Aorta (tissue), 5 donors: Measurements from ENCODE around the gene DGKE. TPM values are rescaled to one million over a fixed set of nuclear protein-coding genes. Genes with fewer than 3 reads are reported as not detected.

Source experiments
- ATAC-seq: fragments of 200-7000 bp; cut with Tn5 transposase; one replicate; pipeline ENCODE4 v1.9.1; 2022; ENCODE audit warnings: moderate library complexity; ENCODE audit not compliant: low FRiP score
- DNase-seq, 2 donors: peaks; one replicate each; pipeline ENCODE4 v3.0.0-alpha.2; 2020
- H3K27ac ChIP-seq, 2 donors: one replicate each; pipeline ENCODE4 v1.5.1; 2013; ENCODE audit warnings: low read length in 2 of 2, mild to moderate bottlenecking in 2 of 2, moderate library complexity in 2 of 2, control low read depth in 1 of 2, inconsistent platforms in 1 of 2, low read depth in 1 of 2
- H3K27me3 ChIP-seq, 2 donors: one replicate each; pipeline ENCODE4 v1.6.1; 2013; ENCODE audit warnings: control low read depth in 1 of 2, low read length in 1 of 2, mild to moderate bottlenecking in 1 of 2, moderate library complexity in 1 of 2; ENCODE audit not compliant: insufficient read depth in 2 of 2, control insufficient read depth in 1 of 2
- H3K36me3 ChIP-seq, 2 donors: one replicate each; pipeline ENCODE4 v1.6.1; 2013; ENCODE audit warnings: control low read depth in 1 of 2, low read length in 1 of 2, mild to moderate bottlenecking in 1 of 2; ENCODE audit not compliant: insufficient read depth in 2 of 2, control insufficient read depth in 1 of 2
- H3K4me1 ChIP-seq, 2 donors: one replicate each; pipeline ENCODE4 v1.6.1; 2013; ENCODE audit warnings: low read length in 2 of 2, control low read depth in 1 of 2, mild to moderate bottlenecking in 1 of 2, moderate library complexity in 1 of 2; ENCODE audit not compliant: insufficient read depth in 2 of 2, control insufficient read depth in 1 of 2
- H3K4me3 ChIP-seq, 2 donors: one replicate each; pipeline ENCODE4 v1.5.1; 2013; ENCODE audit warnings: low read length in 2 of 2, control low read depth in 1 of 2, mild to moderate bottlenecking in 1 of 2
- H3K9me3 ChIP-seq: one replicate; pipeline ENCODE4 v1.6.1; 2013; ENCODE audit warnings: mild to moderate bottlenecking, low read length; ENCODE audit not compliant: control insufficient read depth
- WGBS, 2 donors: extraction: QIAGEN DNeasy Blood & Tissue Kit; methylation state at CpG; one replicate each; pipeline ENCODE4 v1.1.7; 2013; 5-methylcytosine and 5-hydroxymethylcytosine counted together
- intact Hi-C, 2 donors: fragments of 100-400 bp; cut with DNase I; formaldehyde crosslinking; loops; one replicate each; pipeline versions ENCODE4 v1.14.2 to v1.15.0; 2022
- polyA plus RNA-seq, 2 donors: library from polyadenylated mRNA; stranded (reverse); fragments of 200-250 nt; gene quantifications; one replicate each; pipeline ENCODE4 v1.2.3, GENCODE V29; 2013
- total RNA-seq, 2 donors: library from RNA; stranded (reverse); fragmentation: NEBNext Ultra II Directional; extraction: Animal tissue kit (Norgen Biotek cat#: 25700); gene quantifications; one replicate each; pipeline ENCODE4 v1.2.1, GENCODE V29; 2021
- donor health status: healthy with polysubstance abuse.
- donor health status: Bipolar disorder and iron deficiency.
- donor health status: DM: no; HTN: no; CAD: no.
- donor health status: DM: no; HTN: no; CAD: no.
- donor health status: DM: yes; HTN: yes; CAD: no.

Gene DGKE
- total and polyA plus RNA-seq, 4 donors = 0.88 to 17.1 (median 6.7) TPM

DNA sequence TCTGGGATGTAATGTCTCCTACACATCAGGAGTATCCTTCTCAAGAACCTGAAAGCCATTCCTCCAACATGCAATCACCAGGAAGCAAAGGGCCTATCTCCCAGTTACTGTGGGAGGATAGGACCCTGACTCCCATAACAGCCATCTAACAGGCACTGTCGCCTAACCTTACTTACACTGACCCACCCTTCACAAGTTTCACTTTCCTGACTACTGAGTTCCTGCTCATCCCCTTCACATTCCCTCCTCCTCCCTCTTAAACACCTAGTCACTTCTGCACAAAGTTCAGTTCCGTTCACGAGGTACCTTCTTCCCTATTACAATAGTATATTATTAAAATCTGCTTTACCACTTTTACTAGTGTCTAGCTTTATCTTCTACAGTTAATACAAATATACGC, 1.5 kb upstream of the DGKE start:
- H3K27me3 ChIP-seq = no peaks in the 10 kb centered on the region
- no peaks in the 10 kb centered on the region for H3K4me1 ChIP-seq
- H3K9me3 ChIP-seq = no peaks in the 10 kb centered on the region
- WGBS, 2 donors = 81 to 83% methylated on average over 4 of the region's 4 CpGs
- H3K4me3 ChIP-seq = no peak overlapping the region
- DNase-seq (no peak), ATAC-seq (no peak)
- H3K27ac ChIP-seq = no peak overlapping the region
- intact Hi-C loops = loop anchor here (5.0 to 10.0 kb wide), 2 partner anchors 80 to 282 kb away; partner anchors contain the start of gene TRIM25 (in 2 of the 2)
- H3K36me3 ChIP-seq = no peaks in the 10 kb centered on the region

DNA sequence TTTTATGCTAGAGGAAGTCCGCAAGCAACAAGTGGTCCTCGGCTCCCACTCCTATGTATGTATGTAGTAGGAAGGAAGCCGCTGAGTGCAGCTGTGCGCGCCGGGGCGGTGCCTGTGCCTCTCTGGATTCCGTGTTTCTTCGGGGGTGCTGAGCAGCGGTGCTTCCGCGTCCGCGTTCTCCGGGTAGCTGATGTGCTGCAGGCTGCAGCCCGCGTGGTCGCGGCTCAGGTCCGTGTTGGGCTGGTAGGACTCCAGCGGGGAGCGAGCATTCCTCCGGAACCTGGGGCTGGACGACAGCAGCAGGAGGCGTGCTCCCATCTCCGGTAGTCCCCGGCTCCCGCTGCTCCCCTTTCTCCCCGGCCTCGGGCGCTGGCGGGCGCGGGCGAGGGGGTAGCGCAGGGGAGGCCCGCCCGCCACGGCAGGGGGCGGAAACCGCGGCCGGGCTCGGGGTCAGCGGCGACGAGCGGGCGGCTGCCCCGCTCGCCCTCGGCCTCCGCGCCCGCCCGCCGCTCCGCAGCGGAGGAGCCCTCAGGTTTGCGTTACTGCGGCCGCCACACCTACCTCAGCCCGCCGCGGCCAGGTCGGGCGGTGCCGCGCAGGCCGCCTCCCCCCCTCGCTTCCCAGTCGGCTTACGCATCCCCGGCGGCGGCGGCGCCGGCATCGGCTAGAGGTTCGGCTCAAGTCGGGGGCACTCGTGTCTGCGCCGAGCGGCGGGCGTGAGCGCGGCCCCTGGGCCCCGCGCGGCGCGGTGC, 718 bp upstream of the DGKE start:
- H3K27ac ChIP-seq = no peak overlapping the region
- H3K9me3 ChIP-seq = no peaks in the 10 kb centered on the region
- no peak for ATAC-seq
- peak overlapping the region; percentile 65 to 73 for H3K4me3 ChIP-seq
- 0 to 1% methylated on average over 49 to 95 of the region's 95 CpGs for WGBS, 2 donors
- H3K4me1 ChIP-seq = no peaks in the 10 kb centered on the region
- DNase-seq = peak; percentile 76 to 84
- H3K36me3 ChIP-seq = no peaks in the 10 kb centered on the region
- H3K27me3 ChIP-seq = no peaks in the 10 kb centered on the region
- intact Hi-C loops = loop anchor here (5.0 to 10.0 kb wide), 2 partner anchors 79 to 282 kb away; partner anchors contain the start of gene TRIM25 (in 2 of the 2)

DNA sequence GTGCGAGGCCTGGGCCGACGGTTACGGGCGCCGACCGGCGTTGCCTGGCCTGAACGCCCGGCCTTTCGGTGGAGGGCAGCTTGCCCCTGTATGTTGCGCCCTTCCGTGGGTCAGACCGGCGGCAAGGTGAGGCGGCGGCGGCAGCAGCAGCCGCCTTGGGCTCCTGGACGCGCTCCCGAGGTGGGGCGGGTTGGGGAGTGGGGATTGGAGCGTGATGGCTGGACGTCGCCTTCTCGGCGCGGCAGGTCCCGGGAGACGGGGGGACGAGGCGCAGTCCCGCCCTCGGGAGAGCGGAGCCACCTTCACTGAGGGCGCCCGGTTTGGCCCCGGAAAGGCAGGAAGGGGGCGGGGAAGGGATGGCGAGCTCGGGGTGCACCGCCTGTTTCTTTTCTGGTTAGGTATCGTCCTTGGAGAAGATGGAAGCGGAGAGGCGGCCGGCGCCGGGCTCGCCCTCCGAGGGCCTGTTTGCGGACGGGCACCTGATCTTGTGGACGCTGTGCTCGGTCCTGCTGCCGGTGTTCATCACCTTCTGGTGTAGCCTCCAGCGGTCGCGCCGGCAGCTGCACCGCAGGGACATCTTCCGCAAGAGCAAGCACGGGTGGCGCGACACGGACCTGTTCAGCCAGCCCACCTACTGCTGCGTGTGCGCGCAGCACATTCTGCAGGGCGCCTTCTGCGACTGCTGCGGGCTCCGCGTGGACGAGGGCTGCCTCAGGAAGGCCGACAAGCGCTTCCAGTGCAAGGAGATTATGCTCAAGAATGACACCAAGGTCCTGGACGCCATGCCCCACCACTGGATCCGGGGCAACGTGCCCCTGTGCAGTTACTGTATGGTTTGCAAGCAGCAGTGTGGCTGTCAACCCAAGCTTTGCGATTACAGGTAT, 671 bp downstream of the DGKE start:
- H3K4me3 ChIP-seq = peak overlapping the region; percentile 45 to 57

DNA sequence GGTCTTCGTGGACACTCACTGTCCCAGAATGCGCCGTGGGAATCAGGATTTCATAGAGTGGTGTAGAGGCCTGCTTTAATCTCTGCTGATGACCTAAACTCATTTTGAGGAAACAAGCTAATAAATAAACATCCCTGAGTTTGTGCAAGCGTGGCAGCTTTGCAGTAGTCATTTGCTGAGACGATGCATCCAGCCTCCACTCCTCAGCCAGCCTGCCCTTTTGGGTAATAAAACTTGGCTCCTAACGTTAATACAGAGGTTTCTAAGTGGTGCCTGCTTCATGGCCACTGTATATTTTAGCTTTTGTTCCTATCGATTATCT, 1.3 kb downstream of the DGKE start:
- no peaks in the 10 kb centered on the region for H3K4me1 ChIP-seq

More for the DNA sequence above, 671 bp downstream of the DGKE start:
- WGBS, 2 donors = 16 to 20% methylated on average over 57 to 81 of the region's 81 CpGs
- peak; percentile 64 to 84 for DNase-seq
- Histone ChIP-seq H3K27ac (peak overlapping the region in 1 of 2 donors; percentile 1), H3K36me3 (no peaks in the 10 kb centered on the region), H3K4me1 (no peaks in the 10 kb centered on the region), H3K27me3 (no peaks in the 10 kb centered on the region), H3K9me3 (no peaks in the 10 kb centered on the region)
- peak; percentile 46 for ATAC-seq
- intact Hi-C loops = loop anchor here (5.0 to 10.0 kb wide), 2 partner anchors 78 to 280 kb away; partner anchors contain the start of gene TRIM25 (in 2 of the 2)

DNA sequence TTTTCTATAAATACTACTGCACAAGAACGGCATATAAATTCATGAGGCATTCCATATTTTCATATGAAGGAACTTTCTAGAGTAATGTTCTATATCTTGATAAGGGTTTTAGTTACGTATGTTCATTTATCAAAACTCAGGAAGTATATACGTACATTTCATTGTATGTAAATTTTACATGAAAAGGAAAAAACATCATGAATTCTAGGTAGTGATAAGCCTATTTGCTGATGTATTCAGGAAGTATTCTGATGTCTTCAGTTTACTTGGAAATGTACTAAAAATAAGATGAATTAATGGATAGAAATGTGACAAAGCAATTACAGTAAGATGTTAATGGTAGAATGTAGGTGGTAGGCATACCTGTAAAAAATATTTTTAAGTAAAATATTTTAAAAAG, 4.7 kb downstream of the DGKE start:
- H3K4me1 ChIP-seq = no peaks in the 10 kb centered on the region
- intact Hi-C loops = loop anchor here in 1 of 2 donors (10.0 kb wide), 1 partner anchor 276 kb away; no protein-coding TSS in a partner anchor
- H3K27ac ChIP-seq = no peak overlapping the region
- ATAC-seq = no peak
- no peaks in the 10 kb centered on the region for H3K27me3 ChIP-seq
- no peaks in the 10 kb centered on the region for H3K9me3 ChIP-seq
- 93% methylated on average over 3 of the region's 3 CpGs for WGBS, 2 donors
- H3K36me3 ChIP-seq = no peaks in the 10 kb centered on the region
- H3K4me3 ChIP-seq = no peak overlapping the region
- no peak for DNase-seq

More for the DNA sequence above, 1.3 kb downstream of the DGKE start:
- Histone ChIP-seq H3K27me3 (no peaks in the 10 kb centered on the region), H3K4me3 (no peak overlapping the region), H3K27ac (no peak overlapping the region), H3K36me3 (no peaks in the 10 kb centered on the region), H3K9me3 (no peaks in the 10 kb centered on the region)
- DNase-seq = no peak
- WGBS, 2 donors = 73% methylated on average over 7 of the region's 7 CpGs
- intact Hi-C loops = loop anchor here in 1 of 2 donors (10.0 kb wide), 1 partner anchor 280 kb away; no protein-coding TSS in a partner anchor
- no peak for ATAC-seq

DNA sequence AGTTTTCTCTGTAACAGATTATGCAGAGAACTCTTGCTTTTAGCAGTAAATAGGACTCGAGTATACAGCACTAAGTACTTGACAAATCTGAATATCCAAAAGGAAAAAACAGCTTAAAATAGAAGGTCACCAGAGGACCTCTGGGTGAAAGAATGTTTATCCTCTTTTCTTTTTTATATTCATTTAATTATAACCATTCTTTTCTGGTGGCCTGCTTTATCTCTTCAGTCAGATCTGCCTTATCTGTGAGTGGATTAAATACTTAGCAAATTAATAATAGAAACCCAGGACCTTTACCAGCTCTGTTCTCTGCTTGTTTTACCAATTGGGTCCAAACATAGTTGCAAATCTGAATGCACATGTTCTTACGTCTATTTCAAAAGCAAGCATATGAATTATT, 8.6 kb downstream of the DGKE start:
- intact Hi-C loops = no loop called here
- no peak for ATAC-seq
- H3K9me3 ChIP-seq = no peaks in the 10 kb centered on the region
- WGBS, 2 donors = 41 to 53% methylated on average over 2 of the region's 2 CpGs
- H3K4me1 ChIP-seq = no peaks in the 10 kb centered on the region
- H3K36me3 ChIP-seq = no peaks in the 10 kb centered on the region
- H3K27me3 ChIP-seq = no peaks in the 10 kb centered on the region
- H3K27ac ChIP-seq = no peak overlapping the region
- H3K4me3 ChIP-seq = no peak overlapping the region
- no peak for DNase-seq

DNA sequence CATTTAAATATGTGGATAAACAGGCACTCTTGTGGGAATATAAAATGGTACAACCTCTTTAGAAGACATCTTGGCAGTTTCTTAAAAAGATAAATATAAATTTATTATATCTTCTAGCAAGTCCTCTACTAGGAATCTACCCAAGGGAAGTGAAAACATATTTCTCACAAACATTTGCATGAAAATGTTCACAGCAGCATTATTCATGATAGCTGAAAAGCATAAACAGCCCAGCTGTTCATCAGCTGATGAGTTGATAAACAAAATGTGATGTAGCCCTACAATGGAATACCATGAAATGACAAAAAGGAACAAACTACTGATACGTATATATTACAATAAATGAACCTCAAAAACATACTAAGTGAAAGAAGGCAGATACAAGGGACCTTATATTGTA, 12.0 kb downstream of the DGKE start:
- intact Hi-C loops = no loop called here
- Histone ChIP-seq H3K4me3 (no peak overlapping the region), H3K9me3 (no peaks in the 10 kb centered on the region), H3K27me3 (no peaks in the 10 kb centered on the region), H3K27ac (no peak overlapping the region), H3K36me3 (peaks cover 0 to 2% of the 10 kb centered on the region in 2 donors), H3K4me1 (no peaks in the 10 kb centered on the region)
- ATAC-seq = no peak
- DNase-seq = no peak
- WGBS, 2 donors = 97 to 99% methylated on average over 1 of the region's 1 CpG

DNA sequence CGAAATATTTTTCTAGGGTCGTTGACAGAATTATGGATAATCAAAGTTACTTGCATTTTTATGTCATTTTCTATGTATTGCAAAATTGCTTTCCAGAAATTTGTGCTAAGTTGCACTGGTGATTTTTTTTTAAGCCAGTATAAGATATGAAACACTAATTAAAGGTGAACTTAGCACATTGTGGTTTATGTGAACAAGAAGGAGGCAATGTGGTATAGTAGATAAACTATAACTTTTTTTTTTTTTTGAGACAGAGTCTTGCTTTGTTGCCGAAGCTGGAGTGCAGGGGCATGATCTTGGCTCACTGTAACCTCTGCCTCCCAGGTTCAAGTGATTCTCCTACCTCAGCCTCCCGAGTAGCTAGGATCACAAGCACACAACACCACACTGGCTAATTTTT, 13.2 kb downstream of the DGKE start:
- Histone ChIP-seq H3K4me3 (no peak overlapping the region), H3K27me3 (no peaks in the 10 kb centered on the region), H3K36me3 (peaks cover 0 to 2% of the 10 kb centered on the region in 2 donors), H3K27ac (no peak overlapping the region), H3K4me1 (no peaks in the 10 kb centered on the region), H3K9me3 (no peaks in the 10 kb centered on the region)
- DNase-seq (no peak), ATAC-seq (no peak)
- intact Hi-C loops = no loop called here
- 90 to 93% methylated on average over 4 of the region's 4 CpGs for WGBS, 2 donors
